PC-3 (cell line): ENCODE measurements around the gene IFI44. TPM values are rescaled to one million over a fixed set of nuclear protein-coding genes. Genes with fewer than 3 reads are reported as not detected.

Source experiments
- ATAC-seq: fragments of 200-7000 bp; cut with Tn5 transposase; 2 replicates; pipeline ENCODE4 v1.9.1; 2020; ENCODE audit warnings: mild to moderate bottlenecking, moderate library complexity
- BruUV-seq: library from RNA; stranded (reverse); fragments of 400-500 nt; replicated peaks from 2 replicates; lab custom pipeline; 2021; lab: Mats Ljungman, UMichigan
- CTCF ChIA-PET: fragments of 300-600 bp; sonication (Branson Sonifier 250); formaldehyde crosslinking; loops from one replicate; lab custom pipeline; 2022; ENCODE audit warnings: antibody characterized with exemption; lab: Charles Lee
- POLR2A ChIA-PET: fragments of 300-600 bp; sonication (Branson Sonifier 250); formaldehyde crosslinking; loops from one replicate; lab custom pipeline; 2022; ENCODE audit warnings: antibody characterized with exemption; ENCODE audit not compliant: unreplicated experiment; lab: Charles Lee
- DNase-seq: peaks from one replicate; pipeline ENCODE4 v3.0.0-alpha.2; 2015
- H2AFZ ChIP-seq: fragments of 300-600 bp; sonication (generic); 2 replicates; pipeline ENCODE4 v1.6.0; 2016; ENCODE audit warnings: antibody characterized with exemption, low read length
- H3F3A ChIP-seq: fragments of 300-600 bp; sonication (generic); one replicate; pipeline ENCODE4 v1.6.0; 2017; ENCODE audit warnings: antibody characterized with exemption, low read length, control low read depth, mild to moderate bottlenecking; ENCODE audit not compliant: unreplicated experiment
- H3K27ac ChIP-seq: fragments of 300-600 bp; sonication (generic); 2 replicates; pipeline ENCODE4 v1.5.1; 2016; ENCODE audit warnings: mild to moderate bottlenecking, low read length
- H3K27me3 ChIP-seq: fragments of 300-600 bp; sonication (generic); 2 replicates; pipeline ENCODE4 v1.6.1; 2016; ENCODE audit warnings: low read length, mixed read lengths
- H3K36me3 ChIP-seq: fragments of 300-600 bp; sonication (generic); 2 replicates; pipeline ENCODE4 v1.6.1; 2016; ENCODE audit warnings: low read depth, mixed run types, low read length, mixed read lengths
- H3K4me1 ChIP-seq: fragments of 300-600 bp; sonication (generic); 2 replicates; pipeline ENCODE4 v1.5.1; 2016; ENCODE audit warnings: low read length; ENCODE audit not compliant: insufficient read depth
- H3K4me2 ChIP-seq: fragments of 300-600 bp; sonication (generic); 2 replicates; pipeline ENCODE4 v1.6.0; 2016; ENCODE audit warnings: low read length
- H3K4me3 ChIP-seq: fragments of 300-600 bp; sonication (generic); 2 replicates; pipeline ENCODE4 v1.5.1; 2016; ENCODE audit warnings: mild to moderate bottlenecking, low read length, mixed read lengths
- H3K79me2 ChIP-seq: fragments of 300-600 bp; sonication (generic); 2 replicates; pipeline ENCODE4 v1.6.1; 2017; ENCODE audit warnings: low read length, mixed read lengths
- H3K9ac ChIP-seq: fragments of 300-600 bp; sonication (generic); 2 replicates; pipeline ENCODE4 v1.6.0; 2016; ENCODE audit warnings: mild to moderate bottlenecking, low read length
- H3K9me2 ChIP-seq: fragments of 300-600 bp; sonication (generic); replicated peaks from 2 replicates; pipeline ENCODE4 v1.6.1; 2016; ENCODE audit warnings: mixed run types, low read length, mixed read lengths
- H3K9me3 ChIP-seq: fragments of 300-600 bp; sonication (generic); 2 replicates; pipeline ENCODE4 v1.6.1; 2016; ENCODE audit warnings: low read length, mixed read lengths
- H4K20me1 ChIP-seq: fragments of 300-600 bp; sonication (generic); 2 replicates; pipeline ENCODE4 v1.6.1; 2016; ENCODE audit warnings: low read length, mixed read lengths
- CTCF ChIP-seq: fragments of 300-600 bp; sonication (generic); conservative IDR thresholded peaks from 2 replicates; pipeline ENCODE4 v1.5.1; 2017; ENCODE audit warnings: antibody characterized with exemption, low read depth, mild to moderate bottlenecking, low read length
- EZH2 ChIP-seq: fragments of 300-600 bp; sonication (generic); IDR thresholded peaks from one replicate; pipeline ENCODE4 v1.6.1; 2017; ENCODE audit warnings: antibody characterized with exemption, mild to moderate bottlenecking, low read length; ENCODE audit not compliant: unreplicated experiment
- EZH2phosphoT487 ChIP-seq: fragments of 300-600 bp; sonication (generic); IDR thresholded peaks from 2 replicates; pipeline ENCODE4 v1.6.1; 2018; ENCODE audit warnings: mild to moderate bottlenecking, antibody characterized with exemption, low read length, borderline replicate concordance
- intact Hi-C: fragments of 100-400 bp; cut with micrococcal nuclease; formaldehyde crosslinking; loops from 2 replicates; pipeline ENCODE4 v1.9.0; 2023
- total RNA-seq: library from RNA; depleted of rRNA; stranded (reverse); fragments of >200 nt; gene quantifications from 2 replicates; pipeline ENCODE4 v1.2.3, GENCODE V29; 2014

IFI44 gene
- total RNA-seq, 1 experiment from 2014 or later = 10.4 TPM

- no peaks in the 10 kb centered on the region for H3K9me2 ChIP-seq
- H3K79me2 ChIP-seq = no peaks in the 10 kb centered on the region
- ATAC-seq (no peak), DNase-seq (no peak)
- CTCF ChIA-PET = no interaction called here
- peak overlapping the region; percentile 51; the same call in 1 of the 2 replicates for H3K27ac ChIP-seq
- POLR2A ChIA-PET = no interaction called here
- no peaks in the 10 kb centered on the region for H3F3A ChIP-seq
- BruUV-seq = no TSS peak
- peaks cover 24% of the 10 kb centered on the region for H3K4me1 ChIP-seq
- H2AFZ ChIP-seq = peak overlapping the region; percentile 79; the same call in 1 of the 2 replicates
- H3K27me3 ChIP-seq = no peaks in the 10 kb centered on the region
- H3K4me3 ChIP-seq = 0 out of 2 replicates have a peak overlapping the region, but pooled peaks have one; percentile 61
- no peak for TF ChIP-seq EZH2phosphoT487
- no peak for TF ChIP-seq EZH2
- no peak for TF ChIP-seq CTCF
- no peaks in the 10 kb centered on the region for H3K36me3 ChIP-seq
- intact Hi-C loops = no loop called here
- no peaks in the 10 kb centered on the region for H3K9me3 ChIP-seq
- H3K9ac ChIP-seq = no peak overlapping the region
- H4K20me1 ChIP-seq = no peaks in the 10 kb centered on the region
- H3K4me2 ChIP-seq = peak overlapping the region; percentile 85
Measured at GRCh38 chr1:78619032-78619431, 30.6 kb upstream of the IFI44 start.

GRCh38 chr1:78619446-78619802, 30.2 kb upstream of the IFI44 start:
- no peaks in the 10 kb centered on the region for H3K9me2 ChIP-seq
- H2AFZ ChIP-seq = peak overlapping the region; percentile 79
- H3K27me3 ChIP-seq = no peaks in the 10 kb centered on the region
- no peaks in the 10 kb centered on the region for H3K9me3 ChIP-seq
- H3K36me3 ChIP-seq = no peaks in the 10 kb centered on the region
- H3K9ac ChIP-seq = no peak overlapping the region
- ATAC-seq (peak; percentile 32), DNase-seq (no peak)
- POLR2A ChIA-PET = interaction anchor here (0.6 to 0.9 kb wide), 4 partner anchors 13 to 505 kb away, joined by 3 to 5 read pairs (median 4); no protein-coding TSS in a partner anchor
- no peaks in the 10 kb centered on the region for H3K79me2 ChIP-seq
- no peaks in the 10 kb centered on the region for H3F3A ChIP-seq
- intact Hi-C loops = no loop called here
- CTCF ChIA-PET = no interaction called here
- peak overlapping the region; percentile 85 for H3K4me2 ChIP-seq
- H3K27ac ChIP-seq = peak overlapping the region; percentile 51
- TF ChIP-seq EZH2 (no peak), CTCF (no peak), EZH2phosphoT487 (no peak)
- peak overlapping the region; percentile 61; the same call in 1 of the 2 replicates for H3K4me3 ChIP-seq
- no peaks in the 10 kb centered on the region for H4K20me1 ChIP-seq
- BruUV-seq = no TSS peak
- H3K4me1 ChIP-seq = peaks cover 24% of the 10 kb centered on the region
